T-helper 1 cell treated with Interleukin-12 subunit alpha and Interleukin-12 subunit beta and Interleukin-4 antibody, amounts not matched to agents 30 ng/mL and 1 ng/mL, for 36 hours (primary cell): ENCODE results near the gene SEC23A. TPM values are rescaled to one million over a fixed set of nuclear protein-coding genes. Genes with fewer than 3 reads are reported as not detected.
"Not testable (repeated sequence)": the region's sequence is repeated elsewhere in the genome, so short reads cannot be mapped to it uniquely, and the experiment has no call there.

Source experiments
- intact Hi-C: fragments of 100-400 bp; cut with micrococcal nuclease; formaldehyde crosslinking; loops from one replicate; pipeline ENCODE4 v1.15.1; 2024
- total RNA-seq: library from RNA; stranded (reverse); gene quantifications from 2 replicates; pipeline ENCODE4 v1.2.3, GENCODE V29; 2022

The SEC23A gene
- total RNA-seq, 1 donor from 2014 or later, result 60.7 TPM

DNA sequence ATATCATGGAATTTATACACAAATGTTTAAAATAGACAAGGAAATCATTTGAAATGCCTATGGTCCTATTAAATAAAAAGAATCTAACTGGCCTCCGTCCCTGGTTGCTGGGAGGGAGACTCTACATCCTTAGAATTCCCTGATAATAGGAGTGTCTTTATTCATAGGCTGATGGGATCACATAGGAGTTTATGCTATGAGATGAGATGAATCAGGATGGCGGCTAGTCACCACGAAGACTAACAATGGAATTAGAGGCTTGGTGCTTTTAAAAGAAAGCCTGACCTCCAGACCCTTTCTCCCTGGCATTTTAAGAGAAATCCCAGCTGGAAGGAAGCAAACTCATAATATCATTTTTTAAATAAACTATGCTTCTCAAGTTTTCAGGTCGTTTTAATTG is 69.7 kb downstream of the SEC23A start:
- intact Hi-C loops, result no loop called here

DNA sequence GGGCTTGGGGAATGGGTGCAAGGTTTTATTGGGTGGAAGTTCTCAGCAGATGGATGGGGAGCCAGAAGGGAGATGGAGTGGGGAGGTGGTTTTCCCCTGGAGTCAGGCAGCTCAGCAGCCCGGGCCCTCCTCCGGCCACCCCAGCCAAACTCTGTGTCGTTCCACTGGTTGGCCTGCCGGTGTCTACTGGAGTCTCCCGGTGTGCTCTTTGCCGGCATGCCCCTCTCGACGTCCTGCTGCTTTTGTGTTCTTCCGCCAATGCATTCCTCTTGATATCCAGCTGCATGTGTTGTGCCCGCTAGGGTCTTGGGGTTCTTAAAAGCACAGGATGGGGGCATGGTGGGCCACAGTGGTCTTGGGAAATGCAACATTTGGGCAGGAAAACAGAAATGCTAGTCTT is 72.8 kb downstream of the SEC23A start:
- intact Hi-C loops, result no loop called here

DNA sequence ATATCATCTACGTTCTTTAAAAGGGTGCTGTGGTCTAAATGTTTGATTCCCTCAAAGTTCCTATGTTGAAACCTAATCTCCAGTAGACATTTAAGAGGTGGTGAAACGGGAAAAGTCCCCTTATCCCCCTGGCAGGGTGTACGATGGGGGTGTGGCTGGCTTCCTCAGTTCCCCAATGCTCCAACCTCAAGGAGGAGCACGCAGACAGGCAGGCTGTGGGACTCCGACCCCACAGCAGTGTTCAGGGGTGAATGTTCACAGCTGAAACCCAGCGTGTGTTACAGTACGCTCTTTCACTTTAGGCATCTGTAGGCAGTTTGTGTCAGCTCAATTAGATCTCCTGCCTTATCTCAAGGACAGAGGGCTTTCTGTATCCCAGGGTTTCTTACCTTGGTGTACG is 73.2 kb downstream of the SEC23A start:
- intact Hi-C loops, result no loop called here

DNA sequence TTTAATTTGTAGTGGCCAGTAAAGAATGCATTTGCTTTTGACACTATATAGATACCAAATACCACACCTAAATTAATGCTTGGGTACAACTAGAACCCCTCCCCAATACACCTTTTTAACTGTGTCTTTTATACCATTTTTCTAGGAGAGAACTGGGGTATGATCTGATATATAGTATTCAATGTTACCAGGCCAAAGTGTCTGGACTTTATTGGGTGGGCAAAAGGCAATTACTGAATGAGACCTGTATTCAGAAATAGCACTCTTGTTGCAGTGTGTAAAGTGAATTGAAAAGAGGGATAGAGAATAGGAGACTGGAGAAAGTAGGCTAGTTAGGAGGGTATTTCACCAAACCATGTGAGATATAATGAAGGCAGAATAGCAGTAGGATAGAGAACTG is 74.4 kb downstream of the SEC23A start:
- intact Hi-C loops, result no loop called here

DNA sequence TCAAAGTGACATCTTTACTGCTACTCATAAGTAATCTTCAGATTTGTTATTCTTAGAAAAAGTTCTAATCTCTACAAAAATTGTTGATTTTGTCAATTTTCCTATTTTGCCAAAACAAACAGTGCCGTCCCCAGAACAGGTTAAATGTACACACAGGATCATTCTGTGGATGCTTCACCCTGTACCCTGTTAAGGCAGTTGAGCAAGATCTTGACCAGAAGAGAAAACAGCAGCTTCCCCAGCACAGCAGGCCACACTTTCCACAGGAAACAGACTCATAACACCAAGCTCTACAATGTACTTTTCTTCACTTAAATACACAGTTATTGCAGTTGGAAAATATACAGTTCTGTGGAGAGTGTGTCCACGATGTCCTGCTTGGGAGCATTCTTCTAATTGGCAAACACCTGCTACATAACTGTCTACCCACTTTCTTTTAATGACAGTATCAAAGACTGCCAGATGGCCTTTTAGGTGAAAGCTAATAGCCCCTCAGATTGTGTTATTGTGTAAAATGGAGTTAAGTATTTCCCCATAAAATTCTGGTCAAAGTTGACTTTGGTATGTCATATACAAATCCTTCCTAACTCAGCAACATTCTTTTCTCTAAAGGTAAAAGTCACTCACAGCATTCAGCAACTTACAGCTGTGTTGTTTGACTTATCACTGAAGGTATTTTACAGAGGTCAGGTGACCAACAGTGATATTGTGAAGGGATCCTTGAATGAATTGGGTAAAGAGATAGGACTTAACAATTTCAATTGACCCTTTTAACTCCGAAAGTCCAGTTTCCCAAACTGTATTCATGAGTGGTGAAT is 77.0 kb downstream of the SEC23A start:
- intact Hi-C loops, result no loop called here

DNA sequence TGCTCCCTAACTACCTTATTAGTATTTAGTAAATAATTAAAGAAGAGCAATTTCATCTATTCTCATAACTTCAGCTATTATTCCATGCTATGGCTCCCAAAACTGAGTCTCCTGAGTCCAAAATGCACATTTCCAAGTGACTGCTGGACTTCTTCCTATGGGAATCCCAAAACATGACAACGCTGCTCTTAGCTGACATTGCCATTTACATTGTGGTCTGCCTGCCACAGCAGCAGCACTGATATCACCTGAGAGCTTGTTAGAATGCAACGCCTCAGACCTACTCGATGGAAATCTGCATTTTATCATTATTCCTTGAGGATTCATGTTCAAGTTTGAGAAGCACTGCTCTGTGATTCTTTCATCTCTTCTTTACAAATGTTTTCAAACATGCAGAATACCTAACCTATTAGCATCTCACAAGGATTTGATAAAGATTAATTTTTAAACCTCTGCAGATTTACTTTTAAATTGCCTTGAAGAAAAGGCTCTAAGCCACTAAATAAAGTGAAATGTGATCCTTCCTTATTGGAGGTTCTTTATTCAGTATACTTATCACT is 77.7 kb downstream of the SEC23A start:
- intact Hi-C loops, result no loop called here

DNA sequence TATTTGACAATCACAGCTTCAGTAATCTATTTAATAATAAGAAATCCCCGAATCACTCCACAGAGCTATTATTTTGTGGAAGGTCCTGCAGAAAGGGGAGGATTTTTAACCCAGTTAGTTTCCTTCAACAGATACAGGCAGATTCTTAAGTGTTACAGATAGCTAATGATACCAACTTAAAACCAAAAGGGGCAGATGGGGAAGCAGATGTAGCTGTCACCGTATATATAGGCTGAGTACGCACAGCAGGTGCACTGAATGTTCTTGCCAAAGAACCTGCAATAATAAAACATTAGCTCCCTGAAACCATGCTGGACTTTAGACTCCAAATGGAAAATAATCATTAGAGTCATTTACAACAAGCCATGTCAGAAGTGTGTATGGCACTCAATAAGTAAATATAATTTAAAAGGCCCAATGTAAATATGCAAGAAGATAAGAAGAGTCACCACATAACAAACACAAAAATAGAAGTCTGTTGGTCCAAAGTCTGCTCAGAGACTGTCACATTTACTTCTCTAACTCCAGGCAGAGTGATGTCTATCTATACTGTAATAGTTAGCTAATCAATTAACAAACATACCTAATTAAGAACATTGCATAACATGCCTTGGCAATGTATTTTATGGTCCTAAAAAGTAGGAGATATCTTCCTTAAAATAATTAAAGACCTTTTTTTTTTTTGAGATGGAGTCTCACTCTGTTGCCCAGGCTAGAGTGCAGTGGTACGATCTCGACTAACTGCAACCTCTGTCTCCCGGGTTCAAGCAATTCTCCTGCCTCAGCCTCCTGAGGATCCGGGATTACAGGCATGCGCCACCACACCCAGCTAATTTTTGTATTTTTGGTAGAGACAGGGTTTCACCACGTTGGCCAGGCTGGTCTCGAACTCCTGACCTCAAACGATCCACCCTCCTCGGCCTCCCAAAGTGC is 78.8 kb downstream of the SEC23A start:
- intact Hi-C loops, result no loop called here

DNA sequence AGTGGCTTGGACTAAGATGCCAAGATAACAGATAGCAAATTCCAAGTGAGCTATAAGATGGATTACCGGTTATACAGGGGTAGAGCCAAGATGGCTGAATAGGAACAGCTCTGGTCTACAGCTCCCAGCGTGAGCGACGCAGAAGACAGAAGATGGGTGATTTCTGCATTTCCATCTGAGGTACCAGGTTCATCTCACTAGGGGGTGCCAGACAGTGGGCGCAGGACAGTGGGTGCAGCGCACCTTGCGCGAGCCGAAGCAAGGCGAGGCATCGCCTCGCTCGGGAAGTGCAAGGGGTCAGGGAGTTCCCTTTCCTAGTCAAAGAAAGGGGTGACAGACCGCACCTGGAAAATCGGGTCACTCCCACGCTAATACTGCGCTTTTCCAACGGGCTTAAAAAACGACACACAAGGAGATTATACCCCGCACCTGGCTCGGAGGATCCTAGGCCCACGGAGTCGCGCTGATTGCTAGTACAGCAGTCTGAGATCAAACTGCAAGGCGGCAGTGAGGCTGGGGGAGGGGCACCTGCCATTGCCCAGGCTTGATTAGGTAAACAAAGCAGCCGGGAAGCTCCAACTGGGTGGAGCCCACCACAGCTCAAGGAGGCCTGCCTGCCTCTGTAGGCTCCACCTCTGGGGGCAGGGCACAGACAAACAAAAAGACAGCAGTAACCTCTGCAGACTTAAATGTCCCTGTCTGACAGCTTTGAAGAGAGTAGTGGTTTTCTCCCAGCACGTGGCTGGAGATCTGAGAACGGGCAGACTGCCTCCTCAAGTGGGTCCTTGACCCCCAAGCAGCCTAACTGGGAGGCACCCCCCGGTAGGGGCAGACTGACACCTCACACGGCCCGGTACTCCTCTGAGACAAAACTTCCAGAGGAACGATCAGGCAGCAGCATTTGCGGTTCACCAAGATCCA is 85.7 kb downstream of the SEC23A start:
- intact Hi-C loops, result not testable (repeated sequence)

DNA sequence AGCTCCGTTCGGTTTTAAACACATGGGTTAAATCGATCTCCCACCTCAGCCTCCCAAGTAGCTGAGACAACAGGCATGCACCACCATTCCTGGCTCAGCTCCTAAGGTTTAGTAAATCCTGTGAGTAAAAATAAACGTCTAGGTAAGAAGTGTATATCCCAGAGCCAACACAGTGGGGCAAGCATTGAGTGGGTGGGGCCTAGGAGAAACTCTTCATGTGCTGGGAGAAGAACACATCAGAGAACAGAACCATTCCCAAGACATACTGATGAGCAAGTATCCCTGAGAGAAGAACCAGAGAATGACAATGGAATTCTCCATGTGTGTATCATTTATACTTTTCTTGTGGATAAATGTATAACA is 86.3 kb downstream of the SEC23A start:
- intact Hi-C loops, result no loop called here

DNA sequence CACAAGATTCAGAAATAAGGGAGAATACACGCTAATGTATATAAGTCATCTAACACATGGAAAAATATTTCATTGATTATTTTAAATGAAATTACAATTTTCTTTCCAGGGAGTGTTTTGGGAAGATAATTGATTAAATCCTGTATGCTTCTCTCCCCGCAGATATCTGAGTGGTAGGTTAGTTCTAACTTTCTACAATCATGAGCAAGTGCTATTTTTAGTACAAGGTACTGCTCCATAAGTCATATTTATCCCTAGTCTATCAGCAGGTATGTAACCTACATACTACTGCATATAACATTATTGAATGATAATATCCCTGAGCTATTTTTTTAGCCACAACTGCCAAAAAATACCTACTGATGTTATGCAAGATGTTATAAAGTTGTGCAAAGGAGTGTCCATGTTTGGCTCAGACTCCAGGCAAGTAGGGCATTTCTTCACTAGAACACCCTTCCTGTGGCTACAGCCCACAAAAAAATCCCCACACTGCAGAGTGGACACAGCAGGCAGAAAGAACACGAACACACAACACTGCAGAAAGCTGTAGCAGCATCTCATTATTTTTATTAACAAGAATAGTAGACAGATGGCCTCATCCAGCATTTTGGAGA is 87.0 kb downstream of the SEC23A start:
- intact Hi-C loops, result loop anchor here (1.0 kb wide), 2 partner anchors 149 to 294 kb away; no protein-coding TSS in a partner anchor

DNA sequence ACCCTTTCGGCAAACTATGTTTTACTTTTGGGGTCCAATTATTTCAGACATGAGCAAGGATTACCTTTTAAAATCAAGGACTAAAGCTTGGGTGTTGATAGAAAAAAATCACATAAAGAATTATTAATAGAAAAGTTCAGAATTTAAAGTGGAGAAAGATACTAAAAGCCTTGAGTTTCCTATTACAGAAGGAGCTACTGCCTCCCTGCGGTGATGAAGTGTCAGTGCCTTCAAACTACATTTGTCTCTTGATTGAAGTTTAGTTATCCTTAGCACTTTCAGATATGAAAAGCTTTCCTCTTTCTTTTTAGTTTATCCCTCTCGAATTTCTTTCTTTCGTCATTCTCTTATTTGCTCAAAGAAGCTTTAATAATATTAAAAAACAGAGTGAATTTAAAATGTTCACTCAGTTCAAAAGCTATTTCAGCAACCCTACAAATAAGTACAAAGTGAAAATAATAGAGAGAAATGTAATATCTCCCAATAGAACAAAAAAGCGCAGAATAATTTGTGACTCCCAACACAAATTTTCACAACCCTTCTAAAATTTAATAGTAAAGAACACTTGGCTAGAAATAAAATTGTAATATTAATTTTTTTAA is 87.6 kb downstream of the SEC23A start:
- intact Hi-C loops, result loop anchor here (1.0 kb wide), 2 partner anchors 148 to 293 kb away; no protein-coding TSS in a partner anchor

DNA sequence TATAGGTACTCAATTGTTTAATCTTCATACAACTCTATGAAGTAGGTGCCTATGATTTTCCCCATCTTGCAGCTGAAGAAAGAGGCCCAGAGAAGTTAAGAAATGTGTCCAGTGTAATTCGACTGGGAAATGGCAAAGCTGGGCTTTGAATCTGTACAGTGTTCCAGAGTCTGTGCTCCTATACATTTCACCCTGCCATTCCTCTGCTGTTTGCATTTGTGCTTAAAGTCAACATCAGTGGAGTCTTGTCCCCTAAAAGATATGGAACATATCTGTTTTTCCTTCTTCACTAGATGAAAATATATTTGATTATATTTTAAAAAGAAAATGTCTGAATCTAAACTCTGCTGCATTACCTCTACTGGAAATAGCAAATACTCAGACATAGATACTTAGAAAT is 88.6 kb downstream of the SEC23A start:
- intact Hi-C loops, result no loop called here

DNA sequence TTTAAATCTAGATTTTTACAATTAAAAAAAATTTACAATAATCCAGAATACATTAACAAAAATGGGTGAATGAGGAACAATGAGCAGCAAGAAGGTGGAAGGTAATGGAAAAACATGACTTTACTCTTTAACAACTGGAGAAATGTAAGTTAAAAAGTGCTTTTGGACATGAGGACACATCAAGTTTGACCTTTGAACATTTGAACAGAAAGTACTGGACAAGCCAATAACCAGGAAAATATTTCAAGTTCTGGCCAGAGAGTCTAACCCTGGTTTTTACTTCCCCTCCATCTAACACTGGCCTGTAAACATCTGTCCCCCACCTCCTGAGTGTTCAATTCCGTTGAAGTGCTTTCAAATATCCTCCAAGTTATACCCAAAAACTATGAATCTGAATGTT is 94.1 kb downstream of the SEC23A start:
- intact Hi-C loops, result not testable (repeated sequence)

DNA sequence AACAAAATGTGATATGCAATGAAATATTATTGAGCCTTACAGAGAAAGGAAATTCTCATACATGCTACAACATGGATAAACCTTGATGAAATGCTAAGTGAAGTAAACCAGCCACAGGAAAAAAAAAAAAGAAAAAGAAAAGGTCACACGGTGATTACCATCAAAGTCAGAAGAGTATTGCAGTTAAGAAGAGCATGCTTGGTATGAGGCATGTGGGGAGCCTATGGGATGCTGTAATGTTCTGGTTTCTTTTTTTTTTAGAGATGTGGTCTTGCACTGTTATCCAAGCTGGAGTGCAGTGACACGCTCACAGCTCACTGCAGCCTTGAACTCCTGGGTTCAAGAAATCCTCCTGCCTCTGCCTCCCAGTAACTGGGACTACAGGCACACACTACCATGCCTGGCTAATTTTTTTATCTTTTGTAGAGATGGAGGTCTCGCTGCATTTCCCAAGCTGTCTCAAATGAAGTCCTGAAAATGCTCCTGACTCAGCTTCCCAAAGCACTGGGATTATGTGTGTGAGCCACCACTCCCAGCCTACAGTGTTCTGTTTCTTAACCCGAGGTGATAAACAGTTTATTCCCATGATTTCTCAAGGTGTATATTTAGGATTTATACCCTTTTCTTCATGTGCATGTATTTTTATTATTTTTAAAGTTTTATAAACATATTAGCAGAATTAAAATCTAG is 96.2 kb downstream of the SEC23A start:
- intact Hi-C loops, result no loop called here

DNA sequence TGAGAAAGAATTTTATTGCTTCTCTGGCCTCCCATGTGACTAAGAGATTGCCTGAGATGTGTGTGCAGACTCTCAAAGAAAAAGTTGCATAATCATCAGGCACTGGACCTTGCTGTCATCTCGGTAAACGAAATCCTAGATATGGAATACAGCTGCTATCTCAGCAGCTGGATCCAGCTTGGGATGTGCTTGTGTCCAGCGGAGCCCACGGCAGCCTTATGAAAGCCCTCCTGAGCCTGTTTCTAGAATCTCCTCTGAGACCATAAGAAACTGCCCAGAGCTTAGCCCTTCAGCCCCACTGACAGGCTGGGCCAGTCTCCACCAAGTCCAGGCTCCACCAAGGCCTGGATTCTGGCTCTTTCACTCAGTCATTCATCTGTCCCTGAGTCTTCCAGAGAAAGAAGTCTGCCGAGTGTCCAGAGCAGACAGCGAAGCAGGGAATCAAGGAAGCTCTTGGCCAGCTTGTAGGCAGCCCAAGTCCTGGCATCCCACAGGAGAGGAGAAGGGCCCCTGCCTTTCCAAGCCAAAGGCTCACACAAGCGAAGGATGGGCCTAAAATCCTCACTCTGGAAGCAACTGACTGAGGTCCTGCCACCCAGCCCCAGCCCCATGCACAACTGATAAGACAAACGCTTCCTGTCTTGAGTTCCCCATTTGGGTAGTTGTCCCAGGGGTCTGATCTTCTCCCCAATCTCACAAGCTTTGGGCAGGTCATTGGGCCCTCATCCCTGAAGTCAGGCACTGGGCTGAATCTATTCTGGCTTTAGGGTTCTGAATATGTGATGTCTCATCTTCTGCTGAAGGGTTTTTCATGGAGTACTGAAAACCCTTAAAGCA is 97.8 kb downstream of the SEC23A start:
- intact Hi-C loops, result no loop called here

DNA sequence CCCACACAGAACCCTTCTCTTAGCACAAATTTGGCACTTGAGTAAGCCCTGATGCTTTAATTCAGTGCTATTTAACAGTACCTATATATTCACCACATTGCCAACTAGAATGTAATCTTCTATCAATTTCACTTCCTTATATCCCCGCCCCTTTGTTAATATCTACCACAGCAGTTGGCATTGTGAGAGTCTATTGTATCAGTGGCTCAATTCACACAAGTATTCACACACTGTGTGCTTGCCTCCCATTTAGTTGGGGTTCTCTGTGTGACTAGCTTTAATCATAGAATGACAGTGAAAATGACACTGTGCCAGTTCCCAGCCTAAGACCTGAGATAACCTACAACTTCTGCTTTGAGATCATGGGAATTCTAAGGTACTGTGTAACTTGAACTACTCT is 103.1 kb downstream of the SEC23A start:
- intact Hi-C loops, result no loop called here

DNA sequence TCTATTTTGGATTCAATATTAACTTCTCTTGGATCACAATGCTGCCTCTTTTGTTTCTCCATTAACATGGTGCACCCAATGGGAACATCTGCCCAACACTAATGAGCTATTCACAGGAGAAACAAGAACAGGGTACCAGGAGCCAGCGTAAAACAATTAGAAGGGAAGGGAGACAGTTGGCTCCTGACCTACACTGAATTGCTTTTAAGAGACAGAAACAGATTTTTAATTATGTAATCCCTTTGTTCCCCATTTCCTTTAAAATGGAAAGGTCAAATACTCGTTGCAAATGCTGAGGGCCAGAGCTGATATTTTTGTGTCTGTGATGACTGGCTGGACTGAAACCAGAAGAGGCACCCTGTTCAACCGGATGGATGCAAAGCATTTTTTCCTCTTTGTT is 108.3 kb downstream of the SEC23A start:
- intact Hi-C loops, result no loop called here

DNA sequence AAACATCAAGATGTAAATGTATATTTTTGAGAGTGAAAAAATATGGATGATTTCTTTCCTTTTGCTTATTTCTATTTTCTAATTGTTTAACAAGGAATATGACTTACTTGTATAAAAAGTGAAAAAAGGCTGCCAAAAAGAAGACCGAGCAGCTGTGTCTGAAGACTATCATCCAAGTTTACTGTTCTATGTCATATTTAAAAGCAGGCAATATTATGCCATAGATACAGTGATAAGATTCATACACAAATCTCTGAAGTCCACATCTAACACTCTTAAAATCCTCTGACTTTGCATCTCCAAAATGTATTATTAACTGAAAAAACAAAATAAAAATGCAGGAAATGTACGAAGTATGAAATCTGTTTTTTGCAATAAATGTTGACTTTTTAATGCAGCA is 109.1 kb downstream of the SEC23A start:
- intact Hi-C loops, result no loop called here
